HepG2 (cell line): Measurements from ENCODE around the gene PLXND1. TPM values are rescaled to one million over a fixed set of nuclear protein-coding genes. Genes with fewer than 3 reads are reported as not detected.

ENCODE experiments used
- ARID4A ChIP-seq: sonication (generic); formaldehyde crosslinking; IDR thresholded peaks from 2 replicates; pipeline ENCODE4 v1.5.0; 2020; ENCODE audit warnings: mild to moderate bottlenecking, missing genetic modification reagents, borderline replicate concordance
- ATF2 ChIP-seq: sonication (generic); formaldehyde crosslinking; IDR thresholded peaks from 2 replicates; pipeline ENCODE4 v1.4.0; 2020; ENCODE audit warnings: missing genetic modification reagents
- HDAC1 ChIP-seq: sonication (generic); formaldehyde crosslinking; IDR thresholded peaks from 2 replicates; pipeline ENCODE4 v1.5.1; 2020; ENCODE audit warnings: mild to moderate bottlenecking, missing genetic modification reagents
- HMGXB4 ChIP-seq, 2 experiments: sonication (generic) in 1 of 2; formaldehyde crosslinking in 1 of 2; IDR thresholded peaks; 2 replicates each; pipeline versions ENCODE4 v1.4.0 to v1.6.1; 2018 to 2020; ENCODE audit warnings: missing genetic modification reagents in 2 of 2, borderline replicate concordance in 1 of 2, low read depth in 1 of 2, mild to moderate bottlenecking in 1 of 2, missing biosample characterization in 1 of 2
- PAXIP1 ChIP-seq: sonication (generic); formaldehyde crosslinking; conservative IDR thresholded peaks from 2 replicates; pipeline ENCODE4 v1.4.0; 2020; ENCODE audit warnings: mild to moderate bottlenecking, missing genetic modification reagents, moderate library complexity
- ZBTB20 ChIP-seq: sonication (generic); formaldehyde crosslinking; IDR thresholded peaks from 2 replicates; pipeline ENCODE4 v1.8.1; 2023; ENCODE audit warnings: missing genetic modification reagents, low read depth, mild to moderate bottlenecking, borderline replicate concordance
- ZMYM2 ChIP-seq: sonication (generic); formaldehyde crosslinking; IDR thresholded peaks from 2 replicates; pipeline ENCODE4 v1.8.0; 2022; ENCODE audit warnings: mild to moderate bottlenecking, missing genetic modification reagents
- ZNF12 ChIP-seq: sonication (generic); formaldehyde crosslinking; IDR thresholded peaks from 2 replicates; pipeline ENCODE4 v1.5.0; 2020; ENCODE audit warnings: missing genetic modification reagents
- ZNF350 ChIP-seq: sonication (generic); formaldehyde crosslinking; IDR thresholded peaks from 2 replicates; pipeline ENCODE4 v1.4.0; 2020; ENCODE audit warnings: mild to moderate bottlenecking, low read depth, missing genetic modification reagents, borderline replicate concordance
- ZNF564 ChIP-seq: sonication (generic); formaldehyde crosslinking; IDR thresholded peaks from 2 replicates; pipeline ENCODE4 v1.8.1; 2023; ENCODE audit warnings: mild to moderate bottlenecking, missing genetic modification reagents
- ZNF629 ChIP-seq: sonication (generic); formaldehyde crosslinking; conservative IDR thresholded peaks from 2 replicates; pipeline ENCODE4 v1.5.0; 2020; ENCODE audit warnings: missing genetic modification reagents
- polyA plus RNA-seq, 8 experiments: library from polyadenylated mRNA; depleted of rRNA in 3 of 8; stranded (reverse) in 7 of 8; unstranded in 1 of 8; fragments of >200 nt; fragmentation: Illumina TruSeq in 4 of 8; extraction: Trizol in 4 of 8; gene quantifications; 2 replicates each; pipeline versions ENCODE4 v1.2.1 to v1.2.3, GENCODE V29; 2011 to 2016; ENCODE audit warnings: low read depth in 4 of 8, missing spikeins in 1 of 8, mixed read lengths in 1 of 8; ENCODE audit not compliant: insufficient read depth in 1 of 8
- total RNA-seq, 5 experiments: library from RNA; depleted of rRNA; stranded (reverse); fragments of >200 nt; fragmentation: Illumina TruSeq; extraction: Trizol; gene quantifications; 2 replicates each; pipeline ENCODE4 v1.2.3, GENCODE V29; 2016; ENCODE audit warnings: low read depth in 1 of 5

The PLXND1 gene
- total and polyA plus RNA-seq, 2 of the 13 experiments (the other 11 are each of a cell fraction or from before 2014, with no cell fraction given), result 15.9 to 42.0 TPM

- TF ChIP-seq ATF2 (CRISPR knock-in tag), result 0 out of 2 replicates have a peak, but pooled peaks have one; percentile 17
- TF ChIP-seq ZBTB20 (CRISPR knock-in tag), result 0 out of 2 replicates have a peak, but pooled peaks have one; percentile 35
- TF ChIP-seq ZNF564 (CRISPR knock-in tag), result no peak
- TF ChIP-seq HDAC1 (CRISPR knock-in tag), result peak; percentile 27; the same call in 1 of the 2 replicates
- peak; percentile 99 for TF ChIP-seq ZNF629 (CRISPR knock-in tag)
- TF ChIP-seq HMGXB4 (CRISPR knock-in tag; IDR thresholded peaks at IDR 0.05; ENCODE audit: borderline replicate concordance in 1 of 2, low read depth in 1 of 2), result peak in 1 of 2 experiments; percentile 54; a peak in 2 of 4 replicates
- TF ChIP-seq ZNF350 (CRISPR knock-in tag), result peak; percentile 41; the same call in 1 of the 2 replicates
- TF ChIP-seq ZNF12 (CRISPR knock-in tag), result peak; percentile 21
- TF ChIP-seq ARID4A (CRISPR knock-in tag), result no peak
- TF ChIP-seq ZMYM2 (CRISPR knock-in tag), result peak; percentile 68; the same call in 1 of the 2 replicates
- peak; percentile 41; the same call in 1 of the 2 replicates for TF ChIP-seq PAXIP1 (CRISPR knock-in tag)
These were observed 6.3 kb upstream of the PLXND1 start (continued) for GRCh38 chr3:129612534-129613366.
